ENCODE data around the gene NEK9.
A peak's percentile ranks its signal among the peaks of the same experiment; 100 is the strongest.
"Not testable (repeated sequence)": the region's sequence is repeated elsewhere in the genome, so short reads cannot be mapped to it uniquely, and the experiment has no call there.

Gene NEK9

DNA sequence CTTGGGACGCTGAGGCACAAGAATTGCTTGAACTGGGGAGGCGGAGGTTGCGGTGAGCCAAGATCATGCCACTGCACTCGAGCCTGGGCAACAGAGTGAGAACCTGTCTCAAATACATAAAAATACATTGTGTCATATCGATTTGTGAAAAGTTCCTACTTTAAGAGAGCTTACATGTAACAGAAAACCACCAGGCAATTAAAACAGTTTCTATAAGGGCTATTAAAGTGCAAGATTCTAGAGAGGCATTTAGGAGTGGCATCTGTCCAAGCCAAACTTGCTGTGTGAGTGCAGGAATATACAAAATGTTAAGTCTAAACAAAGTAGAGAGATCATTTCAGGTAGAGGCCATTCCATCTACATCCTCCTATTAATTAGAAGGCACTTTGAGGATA, 1.7 kb upstream of the NEK9 start:
- H3K9ac ChIP-seq (ENCODE audit: low read length): peak overlapping the region; percentile 94; the same call in 1 of the 2 replicates
- H3K36me3 ChIP-seq (ENCODE audit: insufficient read depth, low read length): peaks cover 14% of the 10 kb centered on the region
- H3K4me1 ChIP-seq (ENCODE audit: insufficient read depth, low read length, severe bottlenecking): peaks cover 40% of the 10 kb centered on the region
- H2AFZ ChIP-seq (ENCODE audit: low read length): no peak overlapping the region
- H3K9me3 ChIP-seq (ENCODE audit: low read length): no peaks in the 10 kb centered on the region
- no peaks in the 10 kb centered on the region for H3F3A ChIP-seq (ENCODE audit: insufficient read depth, low read length)
- peak overlapping the region; percentile 100 for H3K4me2 ChIP-seq (ENCODE audit: low read length)
- H3K27ac ChIP-seq (ENCODE audit: low read depth, low read length, poor library complexity, severe bottlenecking): no peak overlapping the region
- H3K9me2 ChIP-seq (ENCODE audit: low read depth, low read length): no peaks in the 10 kb centered on the region
- H3K79me2 ChIP-seq (ENCODE audit: insufficient read depth, low read length): peaks cover 32% of the 10 kb centered on the region
- peak overlapping the region; percentile 91 for H3K4me3 ChIP-seq (ENCODE audit: low read depth, low read length, poor library complexity, severe bottlenecking)
- H3K27me3 ChIP-seq (ENCODE audit: insufficient read depth, low read length): no peaks in the 10 kb centered on the region
- H4K20me1 ChIP-seq (ENCODE audit: insufficient read depth, low read length): no peaks in the 10 kb centered on the region
- TF ChIP-seq, protein P1, sequence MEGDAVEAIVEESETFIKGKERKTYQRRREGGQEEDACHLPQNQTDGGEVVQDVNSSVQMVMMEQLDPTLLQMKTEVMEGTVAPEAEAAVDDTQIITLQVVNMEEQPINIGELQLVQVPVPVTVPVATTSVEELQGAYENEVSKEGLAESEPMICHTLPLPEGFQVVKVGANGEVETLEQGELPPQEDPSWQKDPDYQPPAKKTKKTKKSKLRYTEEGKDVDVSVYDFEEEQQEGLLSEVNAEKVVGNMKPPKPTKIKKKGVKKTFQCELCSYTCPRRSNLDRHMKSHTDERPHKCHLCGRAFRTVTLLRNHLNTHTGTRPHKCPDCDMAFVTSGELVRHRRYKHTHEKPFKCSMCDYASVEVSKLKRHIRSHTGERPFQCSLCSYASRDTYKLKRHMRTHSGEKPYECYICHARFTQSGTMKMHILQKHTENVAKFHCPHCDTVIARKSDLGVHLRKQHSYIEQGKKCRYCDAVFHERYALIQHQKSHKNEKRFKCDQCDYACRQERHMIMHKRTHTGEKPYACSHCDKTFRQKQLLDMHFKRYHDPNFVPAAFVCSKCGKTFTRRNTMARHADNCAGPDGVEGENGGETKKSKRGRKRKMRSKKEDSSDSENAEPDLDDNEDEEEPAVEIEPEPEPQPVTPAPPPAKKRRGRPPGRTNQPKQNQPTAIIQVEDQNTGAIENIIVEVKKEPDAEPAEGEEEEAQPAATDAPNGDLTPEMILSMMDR (IDR thresholded peaks at IDR 0.05; ENCODE audit: low read length): no peak
- no peak for TF ChIP-seq EZH2 (IDR thresholded peaks at IDR 0.05; ENCODE audit: borderline replicate concordance, low read length)

- H3F3A ChIP-seq (ENCODE audit: insufficient read depth, low read length): no peaks in the 10 kb centered on the region
- peak overlapping the region; percentile 18 for H3K27ac ChIP-seq (ENCODE audit: low read depth, low read length, poor library complexity, severe bottlenecking)
- H3K4me3 ChIP-seq (ENCODE audit: low read depth, low read length, poor library complexity, severe bottlenecking): peak overlapping the region; percentile 91
- H3K4me2 ChIP-seq (ENCODE audit: low read length): peak overlapping the region; percentile 100
- no peaks in the 10 kb centered on the region for H3K27me3 ChIP-seq (ENCODE audit: insufficient read depth, low read length)
- peaks cover 40% of the 10 kb centered on the region for H3K4me1 ChIP-seq (ENCODE audit: insufficient read depth, low read length, severe bottlenecking)
- H3K9me2 ChIP-seq (ENCODE audit: low read depth, low read length): no peaks in the 10 kb centered on the region
- no peaks in the 10 kb centered on the region for H4K20me1 ChIP-seq (ENCODE audit: insufficient read depth, low read length)
- H3K9me3 ChIP-seq (ENCODE audit: low read length): no peaks in the 10 kb centered on the region
- H3K79me2 ChIP-seq (ENCODE audit: insufficient read depth, low read length): peaks cover 32% of the 10 kb centered on the region
- H3K36me3 ChIP-seq (ENCODE audit: insufficient read depth, low read length): peaks cover 10% of the 10 kb centered on the region; the same call in 1 of the 2 replicates
- no peak overlapping the region for H2AFZ ChIP-seq (ENCODE audit: low read length)
- TF ChIP-seq, protein P1 (IDR thresholded peaks at IDR 0.05; ENCODE audit: low read length): no peak
- no peak for TF ChIP-seq EZH2 (IDR thresholded peaks at IDR 0.05; ENCODE audit: borderline replicate concordance, low read length)
- peak overlapping the region; percentile 94 for H3K9ac ChIP-seq (ENCODE audit: low read length)
These were observed 1.2 kb upstream of the NEK9 start for GRCh38 chr14:75127903-75128595.

DNA sequence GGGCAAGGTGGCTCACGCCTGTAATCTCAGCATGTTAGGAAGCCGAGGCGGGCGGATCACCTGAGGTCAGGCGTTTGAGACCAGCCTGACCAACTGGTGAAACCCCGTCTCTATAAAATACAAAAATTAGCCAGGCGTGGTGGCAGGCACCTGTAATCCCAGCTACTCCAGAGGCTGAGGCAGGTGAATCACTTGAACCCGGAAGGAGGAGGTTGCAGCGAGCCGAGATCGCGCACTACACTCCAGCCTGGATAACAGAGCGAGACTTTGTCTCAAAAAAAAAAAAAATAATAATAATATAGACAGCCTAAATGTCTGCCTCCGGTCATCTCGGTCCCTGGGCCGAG, 599 bp upstream of the NEK9 start:
- 0 out of 2 replicates have a peak overlapping the region, but pooled peaks have one; percentile 2 for H2AFZ ChIP-seq (ENCODE audit: low read length)
- H3K79me2 ChIP-seq (ENCODE audit: insufficient read depth, low read length): peaks cover 32% of the 10 kb centered on the region

GRCh38 chr14:75126121-75126544, 715 bp downstream of the NEK9 start:
- H3K27ac ChIP-seq (ENCODE audit: low read depth, low read length, poor library complexity, severe bottlenecking): peak overlapping the region; percentile 53
- H3K4me1 ChIP-seq (ENCODE audit: insufficient read depth, low read length, severe bottlenecking): peaks cover 40% of the 10 kb centered on the region
- no peaks in the 10 kb centered on the region for H3K9me2 ChIP-seq (ENCODE audit: low read depth, low read length)
- H3K9me3 ChIP-seq (ENCODE audit: low read length): no peaks in the 10 kb centered on the region
- H3K9ac ChIP-seq (ENCODE audit: low read length): peak overlapping the region; percentile 94
- H2AFZ ChIP-seq (ENCODE audit: low read length): no peak overlapping the region
- H3K79me2 ChIP-seq (ENCODE audit: insufficient read depth, low read length): peaks cover 32% of the 10 kb centered on the region
- TF ChIP-seq, protein P1 (IDR thresholded peaks at IDR 0.05; ENCODE audit: low read length): no peak
- TF ChIP-seq EZH2 (IDR thresholded peaks at IDR 0.05; ENCODE audit: borderline replicate concordance, low read length): no peak
- H3K27me3 ChIP-seq (ENCODE audit: insufficient read depth, low read length): no peaks in the 10 kb centered on the region
- H3K4me3 ChIP-seq (ENCODE audit: low read depth, low read length, poor library complexity, severe bottlenecking): peak overlapping the region; percentile 91
- H3K36me3 ChIP-seq (ENCODE audit: insufficient read depth, low read length): peaks cover 8% of the 10 kb centered on the region; the same call in 1 of the 2 replicates
- H3K4me2 ChIP-seq (ENCODE audit: low read length): peak overlapping the region; percentile 100
- no peaks in the 10 kb centered on the region for H3F3A ChIP-seq (ENCODE audit: insufficient read depth, low read length)
- H4K20me1 ChIP-seq (ENCODE audit: insufficient read depth, low read length): no peaks in the 10 kb centered on the region

More for the DNA sequence above, 599 bp upstream of the NEK9 start:
- H3K27ac ChIP-seq (ENCODE audit: low read depth, low read length, poor library complexity, severe bottlenecking): peak overlapping the region; percentile 53
- peak overlapping the region; percentile 94 for H3K9ac ChIP-seq (ENCODE audit: low read length)
- peak overlapping the region; percentile 100 for H3K4me2 ChIP-seq (ENCODE audit: low read length)
- H3K4me1 ChIP-seq (ENCODE audit: insufficient read depth, low read length, severe bottlenecking): peaks cover 40% of the 10 kb centered on the region
- H3K9me3 ChIP-seq (ENCODE audit: low read length); H3F3A ChIP-seq (ENCODE audit: insufficient read depth, low read length); H3K36me3 ChIP-seq (ENCODE audit: insufficient read depth, low read length); H3K9me2 ChIP-seq (ENCODE audit: low read depth, low read length); H3K27me3 ChIP-seq (ENCODE audit: insufficient read depth, low read length); H4K20me1 ChIP-seq (ENCODE audit: insufficient read depth, low read length): not testable (repeated sequence)
- H3K4me3 ChIP-seq (ENCODE audit: low read depth, low read length, poor library complexity, severe bottlenecking): peak overlapping the region; percentile 91

Data from OCI-LY1 (cell line).